Cardiac septum (tissue), 1 donor: ENCODE data around the gene BTBD8. TPM values are rescaled to one million over a fixed set of nuclear protein-coding genes. Genes with fewer than 3 reads are reported as not detected.

ENCODE experiments used
- DNase-seq: peaks from one replicate; pipeline ENCODE4 v3.0.0-alpha.2; 2020; ENCODE audit warnings: low spot score
- intact Hi-C: fragments of 100-400 bp; cut with DNase I; formaldehyde crosslinking; loops from one replicate; pipeline ENCODE4 v1.14.0; 2022
- total RNA-seq: library from RNA; stranded (reverse); fragmentation: NEBNext Ultra II Directional; extraction: Animal tissue kit (Norgen Biotek cat#: 25700); gene quantifications from one replicate; pipeline ENCODE4 v1.2.1, GENCODE V29; 2021
- donor health status: DM: no; HTN: no; CAD: no.

Gene BTBD8
- total RNA-seq, 1 donor from 2014 or later, result 4.5 TPM

- no peak for DNase-seq
- intact Hi-C loops, result no loop called here
Measured at GRCh38 chr1:92184632-92185031, 104.5 kb downstream of the BTBD8 start.

GRCh38 chr1:92186081-92186480, 105.9 kb downstream of the BTBD8 start:
- intact Hi-C loops, result no loop called here
- DNase-seq, result no peak

GRCh38 chr1:92188436-92189255, 108.5 kb downstream of the BTBD8 start:
- no peak for DNase-seq
- intact Hi-C loops, result no loop called here

GRCh38 chr1:92191726-92192125, 111.6 kb downstream of the BTBD8 start:
- intact Hi-C loops, result no loop called here
- DNase-seq, result no peak

GRCh38 chr1:92192246-92192645, 112.1 kb downstream of the BTBD8 start:
- no peak for DNase-seq
- intact Hi-C loops, result no loop called here

- no peak for DNase-seq
- intact Hi-C loops, result no loop called here
Measured at GRCh38 chr1:92194511-92194910, 114.4 kb downstream of the BTBD8 start.

GRCh38 chr1:92201973-92202372, 121.8 kb downstream of the BTBD8 start:
- intact Hi-C loops, result no loop called here
- DNase-seq, result no peak

- DNase-seq, result no peak
- intact Hi-C loops, result no loop called here
Measured at GRCh38 chr1:92203105-92203504, 123.0 kb downstream of the BTBD8 start.

GRCh38 chr1:92210701-92211100, 130.6 kb downstream of the BTBD8 start:
- intact Hi-C loops, result no loop called here
- no peak for DNase-seq

- intact Hi-C loops, result no loop called here
- no peak for DNase-seq
Measured at GRCh38 chr1:92211166-92211565, 131.0 kb downstream of the BTBD8 start.

- intact Hi-C loops, result no loop called here
- no peak for DNase-seq
Measured at GRCh38 chr1:92217721-92218120, 137.6 kb downstream of the BTBD8 start, which contains the start of gene C1orf146. TSS of gene C1orf146 (plus strand) at chr1:92217915. CDS start at chr1:92231421, 13,506 bp downstream.

- no peak for DNase-seq
- intact Hi-C loops, result no loop called here
Measured at GRCh38 chr1:92218559-92218958, 138.4 kb downstream of the BTBD8 start.

- intact Hi-C loops, result no loop called here
- DNase-seq, result no peak
Measured at GRCh38 chr1:92219028-92219427, 138.9 kb downstream of the BTBD8 start.

- no peak for DNase-seq
- intact Hi-C loops, result no loop called here
Measured at GRCh38 chr1:92228401-92228800, 148.3 kb downstream of the BTBD8 start.

GRCh38 chr1:92230736-92231135, 150.6 kb downstream of the BTBD8 start:
- intact Hi-C loops, result no loop called here
- no peak for DNase-seq

Other genes with a start within 250 kb of the BTBD8 start
- gene TGFBR3, start 194.2 kb upstream of the BTBD8 start, total RNA-seq, result 12.6 TPM
- not detected for gene BRDT, start 130.9 kb upstream of the BTBD8 start, total RNA-seq
- 0.22 TPM for gene EPHX4, start 50.4 kb upstream of the BTBD8 start, total RNA-seq
- gene SETSIP, start 4.9 kb upstream of the BTBD8 start, total RNA-seq, result not detected
- not detected for gene C1orf146, start 137.6 kb downstream of the BTBD8 start, total RNA-seq
- gene GLMN, start 218.6 kb downstream of the BTBD8 start, total RNA-seq, result 5.8 TPM
- 22.1 TPM for gene RPAP2, start 218.7 kb downstream of the BTBD8 start, total RNA-seq